Measurements from ENCODE around the gene PNMA6A.
"Not testable (repeated sequence)": the region's sequence is repeated elsewhere in the genome, so short reads cannot be mapped to it uniquely, and the experiment has no call there.

DNA sequence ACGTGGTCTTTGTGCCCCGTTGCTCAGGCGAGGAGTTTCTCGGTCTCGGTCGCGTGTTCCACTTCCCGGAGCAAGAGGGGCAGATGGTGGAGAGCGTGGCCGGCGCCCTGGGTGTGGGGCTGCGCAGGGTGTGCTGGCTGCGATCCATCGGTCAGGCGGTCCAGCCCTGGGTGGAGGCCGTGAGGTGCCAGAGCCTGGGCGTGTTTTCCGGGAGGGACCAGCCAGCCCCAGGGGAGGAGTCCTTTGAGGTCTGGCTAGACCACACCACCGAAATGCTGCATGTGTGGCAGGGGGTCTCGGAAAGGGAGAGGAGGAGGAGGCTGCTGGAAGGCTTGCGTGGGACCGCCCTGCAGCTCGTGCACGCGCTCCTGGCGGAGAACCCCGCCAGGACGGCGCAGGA, 1.1 kb downstream of the PNMA6A start:
- TF ChIP-seq, protein P1, sequence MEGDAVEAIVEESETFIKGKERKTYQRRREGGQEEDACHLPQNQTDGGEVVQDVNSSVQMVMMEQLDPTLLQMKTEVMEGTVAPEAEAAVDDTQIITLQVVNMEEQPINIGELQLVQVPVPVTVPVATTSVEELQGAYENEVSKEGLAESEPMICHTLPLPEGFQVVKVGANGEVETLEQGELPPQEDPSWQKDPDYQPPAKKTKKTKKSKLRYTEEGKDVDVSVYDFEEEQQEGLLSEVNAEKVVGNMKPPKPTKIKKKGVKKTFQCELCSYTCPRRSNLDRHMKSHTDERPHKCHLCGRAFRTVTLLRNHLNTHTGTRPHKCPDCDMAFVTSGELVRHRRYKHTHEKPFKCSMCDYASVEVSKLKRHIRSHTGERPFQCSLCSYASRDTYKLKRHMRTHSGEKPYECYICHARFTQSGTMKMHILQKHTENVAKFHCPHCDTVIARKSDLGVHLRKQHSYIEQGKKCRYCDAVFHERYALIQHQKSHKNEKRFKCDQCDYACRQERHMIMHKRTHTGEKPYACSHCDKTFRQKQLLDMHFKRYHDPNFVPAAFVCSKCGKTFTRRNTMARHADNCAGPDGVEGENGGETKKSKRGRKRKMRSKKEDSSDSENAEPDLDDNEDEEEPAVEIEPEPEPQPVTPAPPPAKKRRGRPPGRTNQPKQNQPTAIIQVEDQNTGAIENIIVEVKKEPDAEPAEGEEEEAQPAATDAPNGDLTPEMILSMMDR (IDR thresholded peaks at IDR 0.05) = not testable (repeated sequence)
- TF ChIP-seq POLR2A (IDR thresholded peaks at IDR 0.05) = not testable (repeated sequence)

Measured in body of pancreas (tissue), 4 donors.